GM21529 (cell line): ENCODE measurements around the gene SNX20.

ENCODE experiments used
- ATAC-seq: cut with Tn5 transposase; IDR thresholded peaks from one replicate; pipeline ENCODE4 v1.9.1; 2021; ENCODE audit not compliant: unreplicated experiment

Gene SNX20, protein sequence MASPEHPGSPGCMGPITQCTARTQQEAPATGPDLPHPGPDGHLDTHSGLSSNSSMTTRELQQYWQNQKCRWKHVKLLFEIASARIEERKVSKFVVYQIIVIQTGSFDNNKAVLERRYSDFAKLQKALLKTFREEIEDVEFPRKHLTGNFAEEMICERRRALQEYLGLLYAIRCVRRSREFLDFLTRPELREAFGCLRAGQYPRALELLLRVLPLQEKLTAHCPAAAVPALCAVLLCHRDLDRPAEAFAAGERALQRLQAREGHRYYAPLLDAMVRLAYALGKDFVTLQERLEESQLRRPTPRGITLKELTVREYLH

DNA sequence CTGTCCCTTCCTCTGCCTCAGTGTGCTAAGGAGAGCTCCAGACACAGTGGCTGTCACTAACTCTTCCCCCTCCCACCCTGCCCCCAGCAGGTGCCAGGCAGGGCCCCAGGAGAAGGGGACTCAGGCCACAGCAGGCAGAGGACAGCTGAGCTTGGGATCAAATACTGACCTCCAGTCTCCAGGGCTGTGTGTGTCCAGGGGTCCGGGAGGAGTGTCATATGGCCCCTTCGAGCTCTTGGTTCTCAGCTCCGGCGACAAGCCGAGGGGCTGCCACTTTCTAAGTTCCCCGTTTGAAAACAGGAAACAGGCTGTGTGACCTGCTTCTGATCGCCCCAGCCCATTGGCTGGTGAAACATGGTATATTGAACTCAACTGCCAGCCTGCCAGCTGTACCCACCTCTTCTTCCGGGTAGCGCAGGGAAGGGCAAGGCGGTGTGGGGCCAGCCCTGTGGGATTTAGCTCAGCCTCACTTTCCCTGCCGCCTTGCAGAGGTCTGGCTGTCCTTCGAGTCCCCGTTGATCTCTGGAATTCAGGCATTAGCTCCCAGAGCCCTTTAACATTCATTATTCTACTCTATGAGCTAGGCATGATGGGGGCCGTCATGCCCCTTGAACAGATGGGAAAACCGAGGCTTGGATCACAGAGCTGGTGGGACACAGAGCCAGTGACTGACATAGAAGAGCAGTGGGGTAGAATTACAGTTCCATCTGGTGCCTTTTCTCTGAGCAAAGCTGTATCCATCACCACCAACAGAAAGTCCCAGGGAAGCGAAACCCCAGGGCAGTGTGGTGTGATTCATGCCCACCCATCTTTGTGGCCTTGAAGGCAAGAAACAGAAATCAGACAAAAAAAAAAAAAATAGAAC, at the start of gene SNX20:
Gene SNX20 (minus strand): TSS at position 292 of the 865 bp plus-strand sequence. CDS start 3,786 bp downstream, outside the sequence.
- ATAC-seq: peak; percentile 47

DNA sequence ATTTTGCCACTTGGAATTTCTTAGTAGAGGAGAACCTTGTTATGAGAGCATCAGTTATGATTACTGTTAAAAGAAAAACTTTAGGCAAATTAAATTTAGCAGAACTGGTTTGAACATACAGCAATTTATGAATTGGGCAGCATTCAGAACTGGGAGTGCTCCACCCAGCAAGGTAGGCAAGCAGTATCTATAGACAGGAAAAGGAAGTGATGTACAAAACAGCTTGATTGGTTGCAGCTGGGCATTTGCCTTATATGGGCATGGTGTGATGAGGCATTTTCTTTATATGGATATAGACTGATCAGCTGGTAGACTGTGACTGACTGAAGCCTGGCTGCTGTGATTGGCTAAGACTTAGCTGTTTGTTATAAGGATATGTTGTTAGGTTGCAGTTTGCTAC, 43.2 kb upstream of the SNX20 start:
- no peak for ATAC-seq

DNA sequence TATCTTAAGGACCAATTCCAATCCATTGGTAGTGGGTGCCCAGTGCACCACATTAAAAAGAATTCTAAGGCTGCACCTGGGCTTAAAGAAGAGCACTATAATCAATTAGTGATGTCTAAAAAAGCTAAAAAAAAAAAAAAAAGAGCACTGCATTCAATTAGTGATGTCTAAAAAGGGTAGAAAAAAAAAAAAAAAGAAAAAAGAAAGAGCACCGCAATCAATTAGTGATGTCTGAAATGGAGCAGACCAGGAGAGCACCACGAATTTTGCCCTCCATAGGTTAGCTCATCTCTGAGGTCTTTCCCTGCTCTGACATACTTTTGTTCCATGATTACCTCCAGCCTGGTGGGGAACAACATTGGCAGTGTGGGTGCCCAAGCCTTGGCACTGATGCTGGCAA, 41.8 kb upstream of the SNX20 start:
- no peak for ATAC-seq

DNA sequence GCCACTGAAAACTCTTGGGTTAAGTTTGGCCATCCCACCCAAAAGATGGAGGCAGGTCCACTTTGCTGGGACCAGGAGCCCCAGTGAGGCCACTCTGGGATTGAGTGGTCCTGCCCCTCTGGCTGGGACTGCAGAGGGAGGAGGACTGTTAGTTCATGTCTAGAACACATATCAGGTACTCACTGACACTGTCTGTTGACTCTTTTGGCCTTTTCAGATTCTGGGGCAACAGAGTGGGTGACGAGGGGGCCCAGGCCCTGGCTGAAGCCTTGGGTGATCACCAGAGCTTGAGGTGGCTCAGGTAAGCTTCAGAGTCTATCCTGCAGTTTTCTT, 41.3 kb upstream of the SNX20 start:
- no peak for ATAC-seq

DNA sequence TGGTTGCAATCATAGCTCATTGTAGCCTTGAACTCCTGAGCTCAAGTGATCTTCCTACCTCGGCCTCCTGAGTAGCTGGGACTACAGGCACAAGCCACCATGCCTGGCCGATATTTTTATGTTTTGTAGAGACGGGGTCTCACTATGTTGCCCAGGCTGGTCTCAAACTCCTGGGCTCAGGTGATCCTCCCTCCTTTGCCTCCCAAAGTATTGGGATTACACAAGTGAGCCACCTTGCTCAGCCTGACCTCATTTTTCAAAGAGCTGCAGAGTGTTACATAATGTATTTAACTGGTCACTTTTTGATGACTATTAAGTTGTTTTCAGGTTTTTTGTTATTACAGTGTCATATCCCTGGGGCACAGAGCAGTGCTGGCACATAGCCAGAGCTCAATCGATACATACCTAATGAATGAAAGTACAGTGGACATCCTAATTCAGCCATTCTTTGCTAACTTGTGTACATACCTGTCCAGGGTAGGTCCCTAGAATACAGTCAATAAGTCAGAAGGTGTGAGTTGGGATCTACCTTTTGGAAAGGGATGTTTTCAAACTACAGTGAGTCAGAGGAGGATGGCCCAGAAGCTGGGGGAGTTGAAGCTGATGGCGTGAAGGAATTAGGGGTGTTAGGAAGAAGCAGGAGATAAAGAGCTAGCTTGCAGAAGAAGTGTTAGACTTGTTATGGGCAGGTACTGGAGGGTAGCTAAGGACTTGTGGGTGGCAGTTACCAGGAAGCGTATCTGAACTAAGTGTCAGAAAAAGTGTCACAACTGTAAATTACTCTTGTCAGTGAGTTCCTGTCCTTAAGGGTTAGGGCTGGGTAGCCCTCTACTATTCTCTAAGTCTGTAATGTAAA, 40.7 kb upstream of the SNX20 start:
- no peak for ATAC-seq

DNA sequence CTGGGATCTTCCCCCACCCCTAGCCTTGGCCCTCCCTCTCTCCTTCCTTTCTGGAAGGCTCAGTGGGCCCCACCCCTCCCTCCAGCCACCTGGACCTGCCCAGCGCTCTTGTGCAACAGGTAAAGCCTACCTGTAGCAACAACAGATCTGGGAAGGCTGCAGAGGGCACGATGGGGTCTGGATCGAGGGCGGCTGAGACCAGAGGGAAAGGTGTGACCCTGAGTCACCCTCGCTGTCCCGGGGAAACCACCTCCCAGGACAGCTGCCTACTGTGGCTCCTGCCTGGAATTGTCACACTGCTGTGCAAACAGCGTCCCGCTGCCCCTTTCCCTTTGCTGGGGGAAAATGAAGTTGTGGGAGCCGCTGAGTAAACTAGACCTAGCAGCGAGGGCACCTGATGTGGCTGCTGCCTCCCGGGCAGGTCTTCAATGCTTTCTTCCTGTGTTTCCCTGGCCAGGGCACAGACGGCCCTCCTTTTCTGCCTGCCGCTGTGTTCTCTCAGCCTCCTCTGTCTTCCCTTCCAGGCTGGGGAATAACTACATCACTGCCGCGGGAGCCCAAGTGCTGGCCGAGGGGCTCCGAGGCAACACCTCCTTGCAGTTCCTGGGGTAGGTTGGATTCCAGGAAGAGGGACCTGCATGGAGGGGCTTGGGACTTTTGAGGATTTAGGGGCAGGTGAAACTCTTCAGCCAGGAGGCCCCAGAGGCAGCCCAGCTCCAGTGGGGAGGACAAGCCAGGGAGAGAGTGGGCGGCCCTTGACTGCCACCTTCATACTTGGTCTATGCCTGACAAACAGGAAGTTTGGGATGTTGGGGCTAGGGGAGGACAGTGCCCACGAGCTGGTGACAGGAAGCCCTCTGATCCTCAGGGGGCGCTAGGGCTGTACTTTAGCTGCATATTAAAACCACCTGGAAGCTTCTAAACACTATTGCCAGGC, 38.6 kb upstream of the SNX20 start:
- ATAC-seq: no peak

DNA sequence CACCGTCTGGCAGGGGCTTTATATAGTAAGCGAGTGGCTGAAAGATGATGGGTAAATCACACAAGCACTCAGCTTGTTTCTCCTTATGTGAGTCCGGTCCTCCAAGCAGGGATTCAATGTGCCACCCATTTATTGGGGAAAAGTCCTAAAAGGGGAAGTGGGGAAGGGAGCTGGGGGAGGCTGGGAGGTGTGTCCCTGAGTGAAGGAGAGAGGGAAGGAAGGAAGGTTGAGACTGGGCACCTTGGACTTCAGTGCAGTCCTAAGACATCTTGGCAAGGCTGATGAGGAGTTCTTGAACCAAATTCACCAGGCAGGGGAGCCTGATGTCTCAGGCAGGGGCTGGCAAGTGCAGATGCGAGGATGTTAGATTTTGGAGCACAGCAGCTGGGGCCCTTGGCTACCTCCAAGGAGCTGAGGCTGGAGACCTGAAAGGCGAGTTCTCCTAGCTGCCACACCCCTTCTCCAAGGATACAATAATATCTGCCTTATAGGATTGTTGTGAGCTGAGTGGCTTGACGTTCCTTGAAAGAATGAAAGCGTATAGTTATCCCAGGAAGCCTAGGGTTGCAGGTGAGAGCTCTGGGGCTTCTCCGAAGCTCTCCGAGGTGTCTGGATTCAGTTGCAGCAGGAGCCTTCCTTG, 37.8 kb upstream of the SNX20 start:
- no peak for ATAC-seq

DNA sequence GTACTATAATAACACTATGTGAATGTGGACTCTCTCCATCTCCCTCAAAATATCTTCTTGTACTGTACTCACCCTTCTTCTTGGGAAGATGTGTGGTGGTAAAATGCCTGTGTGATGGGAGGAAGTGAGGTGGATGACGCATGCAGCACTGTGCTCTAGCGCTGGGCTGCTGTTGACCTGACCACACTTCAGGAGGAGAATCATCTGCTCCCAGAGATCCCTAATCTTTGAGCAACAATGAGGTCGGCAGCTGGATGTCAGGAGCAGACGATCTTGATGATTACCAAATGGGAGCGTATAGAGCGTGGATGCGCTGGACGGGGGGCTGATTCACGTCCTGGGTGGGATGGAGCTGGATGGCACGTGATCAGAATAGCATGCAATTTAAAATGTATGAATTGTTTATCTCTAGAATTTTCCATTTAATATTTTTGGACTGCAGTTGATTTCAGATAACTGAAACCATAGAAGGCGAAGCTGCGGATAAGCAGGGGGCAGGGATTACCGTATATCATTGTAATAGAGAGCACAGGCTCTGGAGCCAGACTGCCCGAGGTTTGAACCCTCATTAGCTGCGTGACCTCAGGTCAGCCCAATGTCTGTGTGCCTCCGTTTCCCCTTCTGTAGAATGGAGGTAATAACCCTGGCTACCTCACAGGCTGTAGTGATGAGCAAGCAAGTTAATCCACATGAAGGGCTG, 37.1 kb upstream of the SNX20 start:
- no peak for ATAC-seq

DNA sequence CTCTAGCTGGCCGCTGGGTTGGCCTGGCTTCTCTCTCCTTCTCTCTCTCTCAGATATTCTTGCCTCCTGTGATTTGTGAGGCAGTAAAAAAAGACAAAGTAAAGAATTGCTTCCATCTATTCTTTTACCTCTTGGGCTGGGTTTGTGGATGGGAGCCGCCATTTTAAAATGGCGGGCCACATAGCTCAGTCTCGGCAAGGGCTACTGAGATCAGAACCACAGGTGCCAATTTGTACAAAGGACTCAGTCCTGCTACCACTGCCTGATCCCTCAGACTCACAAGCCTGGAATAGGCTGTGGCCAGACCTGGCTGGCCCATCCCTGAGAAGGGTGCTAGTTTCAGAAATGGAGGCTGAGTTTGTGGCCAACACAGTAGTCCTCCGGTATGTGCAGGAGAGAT, 36.4 kb upstream of the SNX20 start:
- no peak for ATAC-seq

DNA sequence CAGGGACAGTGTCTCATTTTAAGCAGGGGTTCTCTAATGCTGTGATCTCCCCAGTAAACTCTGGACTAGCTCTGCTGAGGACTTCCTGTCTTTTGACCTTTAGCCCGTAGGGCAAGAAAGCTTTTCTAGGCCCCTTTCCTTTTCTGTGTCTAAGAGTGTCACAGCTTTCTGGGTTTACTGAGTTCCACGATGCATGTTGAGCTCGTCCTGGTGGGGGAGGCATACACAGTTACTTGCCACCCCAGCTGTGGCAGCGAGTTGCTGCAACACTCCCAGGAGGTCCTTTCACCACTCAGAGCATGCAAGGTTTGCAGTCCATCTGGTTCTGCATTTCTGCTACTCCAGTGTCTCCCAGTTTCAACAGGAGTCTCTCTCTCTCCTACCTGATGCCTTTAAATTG, 36.0 kb upstream of the SNX20 start:
- no peak for ATAC-seq

DNA sequence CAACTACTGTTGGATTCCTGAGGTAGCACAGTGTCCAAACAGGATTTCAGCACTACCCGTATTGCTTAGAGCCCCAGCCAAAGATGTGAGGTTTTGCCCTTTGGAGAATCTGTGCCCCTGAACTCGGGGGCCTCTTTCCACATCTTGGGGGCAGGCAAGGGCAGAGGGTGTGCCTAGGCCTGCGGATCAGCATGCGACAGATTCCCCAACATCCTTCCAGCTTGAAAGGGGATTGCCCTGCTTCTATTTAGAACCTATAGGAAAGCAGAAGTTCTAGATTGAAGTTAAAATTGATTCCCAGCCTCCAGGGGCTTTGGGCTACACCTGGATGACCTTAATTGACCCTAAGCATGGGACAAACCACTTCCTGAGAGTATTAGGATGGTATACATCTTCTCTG, 31.8 kb upstream of the SNX20 start:
- ATAC-seq: no peak

DNA sequence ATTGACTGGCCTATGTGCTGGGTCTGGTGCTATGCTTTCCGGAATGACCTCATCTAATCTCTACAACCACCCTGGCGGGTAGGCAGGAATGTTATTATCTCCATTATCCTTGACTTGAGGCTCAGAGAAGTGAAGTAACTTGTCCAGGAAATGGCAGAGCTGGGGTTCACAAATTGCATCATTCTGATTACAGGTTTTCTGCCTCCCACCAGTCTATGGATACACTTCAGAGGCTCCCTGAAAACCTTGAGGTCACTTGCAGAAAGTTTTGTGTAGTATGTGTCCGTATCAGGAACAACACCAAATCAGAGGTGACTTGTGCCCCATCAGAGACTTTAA, 31.4 kb upstream of the SNX20 start:
- no peak for ATAC-seq

DNA sequence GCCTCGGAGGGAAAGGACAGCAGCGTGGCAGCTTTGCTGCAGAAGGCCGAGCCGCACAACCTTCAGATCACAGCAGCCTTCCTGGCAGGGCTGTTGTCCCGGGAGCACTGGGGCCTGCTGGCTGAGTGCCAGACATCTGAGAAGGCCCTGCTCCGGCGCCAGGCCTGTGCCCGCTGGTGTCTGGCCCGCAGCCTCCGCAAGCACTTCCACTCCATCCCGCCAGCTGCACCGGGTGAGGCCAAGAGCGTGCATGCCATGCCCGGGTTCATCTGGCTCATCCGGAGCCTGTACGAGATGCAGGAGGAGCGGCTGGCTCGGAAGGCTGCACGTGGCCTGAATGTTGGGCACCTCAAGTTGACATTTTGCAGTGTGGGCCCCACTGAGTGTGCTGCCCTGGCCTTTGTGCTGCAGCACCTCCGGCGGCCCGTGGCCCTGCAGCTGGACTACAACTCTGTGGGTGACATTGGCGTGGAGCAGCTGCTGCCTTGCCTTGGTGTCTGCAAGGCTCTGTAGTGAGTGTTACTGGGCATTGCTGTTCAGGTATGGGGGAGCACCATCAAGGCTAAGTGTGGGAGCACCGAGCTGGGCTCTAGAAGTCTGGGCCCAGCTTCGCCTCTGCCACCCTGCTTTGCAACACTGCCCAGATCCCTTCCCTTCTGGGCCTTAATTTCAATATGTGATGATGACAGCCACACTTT, 30.9 kb upstream of the SNX20 start:
- ATAC-seq: no peak

DNA sequence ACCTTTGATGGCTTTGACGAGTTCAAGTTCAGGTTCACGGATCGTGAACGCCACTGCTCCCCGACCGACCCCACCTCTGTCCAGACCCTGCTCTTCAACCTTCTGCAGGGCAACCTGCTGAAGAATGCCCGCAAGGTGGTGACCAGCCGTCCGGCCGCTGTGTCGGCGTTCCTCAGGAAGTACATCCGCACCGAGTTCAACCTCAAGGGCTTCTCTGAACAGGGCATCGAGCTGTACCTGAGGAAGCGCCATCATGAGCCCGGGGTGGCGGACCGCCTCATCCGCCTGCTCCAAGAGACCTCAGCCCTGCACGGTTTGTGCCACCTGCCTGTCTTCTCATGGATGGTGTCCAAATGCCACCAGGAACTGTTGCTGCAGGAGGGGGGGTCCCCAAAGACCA, 29.9 kb upstream of the SNX20 start:
- no peak for ATAC-seq

DNA sequence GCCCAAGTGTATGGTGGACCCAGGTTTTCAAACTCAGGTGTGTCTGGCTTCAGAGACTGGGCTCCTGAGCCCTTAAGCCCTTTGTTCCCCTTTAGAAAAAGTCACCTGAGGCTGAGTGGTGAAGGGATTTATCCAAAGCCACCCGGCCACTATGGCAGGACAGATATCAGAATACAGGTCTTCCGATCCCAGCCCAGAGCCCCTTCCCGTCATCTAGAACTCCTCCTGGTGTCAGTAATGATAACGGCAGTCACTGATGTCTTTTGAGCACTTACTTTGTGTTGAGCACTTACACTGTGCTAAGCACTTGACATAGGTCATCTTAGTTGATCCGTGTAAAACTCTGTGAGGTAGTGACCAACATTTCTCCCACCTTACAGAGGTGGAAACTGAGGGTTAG, 28.9 kb upstream of the SNX20 start:
- ATAC-seq: no peak

DNA sequence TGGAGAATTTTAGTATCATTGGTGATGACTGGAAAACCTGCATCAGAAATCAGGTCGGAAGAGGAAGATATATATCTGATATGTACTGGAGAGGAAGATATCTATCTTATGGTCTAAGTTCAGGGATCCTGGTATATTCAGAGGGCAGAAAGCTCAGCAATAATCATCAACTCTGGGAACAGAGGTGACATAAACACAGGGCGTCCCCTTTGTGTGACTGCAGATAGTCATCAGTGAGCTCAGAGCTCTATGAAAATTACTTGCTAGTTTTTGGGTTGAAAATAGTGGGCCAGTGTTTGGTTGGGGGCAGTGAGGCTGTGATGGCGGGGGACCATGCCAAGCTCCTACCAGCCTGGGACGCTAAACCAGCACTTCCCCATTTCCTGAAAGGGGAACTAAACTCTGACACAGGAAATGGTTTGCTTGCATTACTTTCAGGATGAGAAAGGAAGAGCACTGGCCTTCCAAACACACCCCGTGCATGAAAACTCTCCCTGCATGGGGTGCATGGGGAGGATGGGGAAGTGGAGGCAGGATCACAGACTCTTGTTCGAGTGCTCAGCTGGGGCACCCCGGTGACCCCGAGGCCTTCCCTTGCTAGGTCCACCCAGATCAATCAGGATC, 28.1 kb upstream of the SNX20 start:
- ATAC-seq: no peak

DNA sequence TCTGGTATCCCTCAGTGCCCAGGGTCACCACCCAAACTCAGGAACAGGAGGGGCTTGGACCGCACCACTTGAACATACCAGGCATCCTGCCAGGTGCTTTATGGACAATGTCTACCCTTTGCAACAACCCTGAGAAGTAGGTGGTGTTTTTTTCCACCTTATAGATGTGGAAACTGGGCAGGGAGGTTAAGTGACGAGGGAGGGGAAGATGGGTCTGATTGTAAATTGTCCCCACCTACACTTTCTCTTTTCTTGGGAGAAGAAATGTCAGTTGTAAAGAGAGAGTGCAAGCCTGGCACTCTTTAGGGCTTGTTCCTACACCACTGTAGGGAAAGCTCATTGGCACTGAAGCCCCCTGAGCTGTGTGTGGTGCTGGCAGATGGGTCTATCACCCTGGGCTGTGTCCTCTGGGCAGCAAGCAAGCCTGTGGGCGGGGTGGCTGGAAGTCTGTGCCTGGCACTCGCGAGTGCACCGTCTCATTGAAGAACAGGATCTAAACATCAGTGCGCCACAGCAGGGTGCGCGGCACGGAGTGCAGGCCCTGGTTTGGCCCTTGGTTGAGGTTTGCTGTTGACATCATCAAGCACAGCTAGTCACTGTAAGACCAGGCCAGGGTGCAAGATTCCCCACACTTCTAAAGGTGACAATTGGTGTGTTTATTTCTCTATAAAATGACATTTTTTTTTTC, 27.4 kb upstream of the SNX20 start:
- ATAC-seq: no peak

DNA sequence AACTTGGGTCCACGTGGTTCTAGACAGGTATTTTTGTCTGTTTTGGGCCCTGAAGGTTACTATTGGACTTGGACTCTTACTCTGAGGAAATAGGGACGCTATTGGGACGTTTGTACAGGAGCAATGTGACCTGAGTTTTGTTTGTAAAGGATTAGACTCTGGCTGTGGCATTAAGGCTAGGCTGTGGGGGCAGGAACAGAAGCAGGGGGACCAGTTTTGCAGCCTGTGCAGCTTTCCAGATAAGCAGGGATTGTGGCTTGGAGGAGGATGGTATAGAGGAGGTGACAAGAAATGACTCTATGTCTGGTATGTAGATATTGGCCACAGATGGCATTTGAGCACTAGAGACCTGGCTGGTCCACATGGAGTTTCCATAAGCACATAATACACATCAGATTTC, 25.1 kb upstream of the SNX20 start:
- ATAC-seq: no peak
